HEK293 (cell line): ENCODE measurements around the gene CENPI.
A peak's percentile ranks its signal among the peaks of the same experiment; 100 is the strongest.

Source experiments
- BCL6B ChIP-seq: fragments of 450-650 bp; formaldehyde crosslinking; IDR thresholded peaks from 2 replicates; pipeline ENCODE4 v1.5.1; 2017; ENCODE audit warnings: missing biosample characterization, missing genetic modification characterization
- EGR2 ChIP-seq: fragments of 450-650 bp; formaldehyde crosslinking; IDR thresholded peaks from 2 replicates; pipeline ENCODE4 v1.5.1; 2016; ENCODE audit warnings: low read depth, missing biosample characterization, missing genetic modification characterization
- KLF9 ChIP-seq: fragments of 450-650 bp; formaldehyde crosslinking; IDR thresholded peaks from 2 replicates; pipeline ENCODE4 v1.5.1; 2016; ENCODE audit warnings: missing biosample characterization, missing genetic modification characterization, low read depth
- PRDM10 ChIP-seq: fragments of 450-650 bp; formaldehyde crosslinking; IDR thresholded peaks from 2 replicates; pipeline ENCODE4 v1.5.1; 2016; ENCODE audit warnings: missing biosample characterization, missing genetic modification characterization
- SP2 ChIP-seq: fragments of 450-650 bp; formaldehyde crosslinking; IDR thresholded peaks from 2 replicates; pipeline ENCODE4 v1.5.1; 2016; ENCODE audit warnings: missing biosample characterization, missing genetic modification characterization
- ZBTB11 ChIP-seq: fragments of 450-650 bp; formaldehyde crosslinking; conservative IDR thresholded peaks from 2 replicates; pipeline ENCODE4 v1.5.1; 2016; ENCODE audit warnings: low read depth, missing biosample characterization, missing genetic modification characterization
- ZBTB20 ChIP-seq: fragments of 450-650 bp; formaldehyde crosslinking; IDR thresholded peaks from 2 replicates; pipeline ENCODE4 v1.5.1; 2016; ENCODE audit warnings: missing biosample characterization, missing genetic modification characterization
- ZBTB48 ChIP-seq: fragments of 450-650 bp; formaldehyde crosslinking; IDR thresholded peaks from 2 replicates; pipeline ENCODE4 v1.5.1; 2016; ENCODE audit warnings: missing biosample characterization, missing genetic modification characterization
- ZFHX2 ChIP-seq: fragments of 450-650 bp; formaldehyde crosslinking; conservative IDR thresholded peaks from 2 replicates; pipeline ENCODE4 v1.5.1; 2016; ENCODE audit warnings: missing biosample characterization, missing genetic modification characterization
- ZFP69B ChIP-seq: fragments of 450-650 bp; formaldehyde crosslinking; IDR thresholded peaks from 2 replicates; pipeline ENCODE4 v1.5.1; 2016; ENCODE audit warnings: missing biosample characterization, missing genetic modification characterization
- ZIC2 ChIP-seq: fragments of 450-650 bp; formaldehyde crosslinking; IDR thresholded peaks from 2 replicates; pipeline ENCODE4 v1.5.1; 2016; ENCODE audit warnings: missing biosample characterization, missing genetic modification characterization
- ZNF341 ChIP-seq: fragments of 450-650 bp; formaldehyde crosslinking; IDR thresholded peaks from 2 replicates; pipeline ENCODE4; 2016; ENCODE audit warnings: low read depth, missing biosample characterization, missing genetic modification characterization
- ZNF366 ChIP-seq: fragments of 450-650 bp; formaldehyde crosslinking; conservative IDR thresholded peaks from 2 replicates; pipeline ENCODE4 v1.5.1; 2016; ENCODE audit warnings: missing biosample characterization, missing genetic modification characterization
- ZNF555 ChIP-seq: fragments of 450-650 bp; formaldehyde crosslinking; conservative IDR thresholded peaks from 2 replicates; pipeline ENCODE4 v1.5.1; 2017; ENCODE audit warnings: missing biosample characterization, mild to moderate bottlenecking, missing genetic modification characterization, inconsistent platforms
- ZNF629 ChIP-seq: fragments of 450-650 bp; formaldehyde crosslinking; IDR thresholded peaks from 2 replicates; pipeline ENCODE4 v1.5.1; 2017; ENCODE audit warnings: missing biosample characterization, missing genetic modification characterization
- TF ChIP-seq, protein P1 (sequence below): fragments of 450-650 bp; formaldehyde crosslinking; IDR thresholded peaks from 2 replicates; pipeline ENCODE4 v1.5.1; 2016; ENCODE audit warnings: missing biosample characterization, missing genetic modification characterization
- TF ChIP-seq, protein P2 (sequence below): fragments of 450-650 bp; formaldehyde crosslinking; IDR thresholded peaks from 2 replicates; pipeline ENCODE4 v1.5.1; 2016; ENCODE audit warnings: missing biosample characterization, missing genetic modification characterization
- TF ChIP-seq, protein P3 (sequence below): fragments of 450-650 bp; formaldehyde crosslinking; IDR thresholded peaks from 2 replicates; pipeline ENCODE4 v1.5.1; 2017; ENCODE audit warnings: missing biosample characterization, missing genetic modification characterization
- TF ChIP-seq, protein P4 (sequence below): fragments of 450-650 bp; formaldehyde crosslinking; IDR thresholded peaks from 2 replicates; pipeline ENCODE4 v1.5.1; 2016; ENCODE audit warnings: missing biosample characterization, missing genetic modification characterization
- TF ChIP-seq, protein P5 (sequence below): fragments of 450-650 bp; formaldehyde crosslinking; IDR thresholded peaks from 2 replicates; pipeline ENCODE4 v1.5.1; 2016; ENCODE audit warnings: missing biosample characterization, missing genetic modification characterization

Gene CENPI

GRCh38 chrX:101051549-101052302, 46.3 kb upstream of the CENPI start, which contains the start of gene TRMT2B (continued):
- TF ChIP-seq, protein P1, sequence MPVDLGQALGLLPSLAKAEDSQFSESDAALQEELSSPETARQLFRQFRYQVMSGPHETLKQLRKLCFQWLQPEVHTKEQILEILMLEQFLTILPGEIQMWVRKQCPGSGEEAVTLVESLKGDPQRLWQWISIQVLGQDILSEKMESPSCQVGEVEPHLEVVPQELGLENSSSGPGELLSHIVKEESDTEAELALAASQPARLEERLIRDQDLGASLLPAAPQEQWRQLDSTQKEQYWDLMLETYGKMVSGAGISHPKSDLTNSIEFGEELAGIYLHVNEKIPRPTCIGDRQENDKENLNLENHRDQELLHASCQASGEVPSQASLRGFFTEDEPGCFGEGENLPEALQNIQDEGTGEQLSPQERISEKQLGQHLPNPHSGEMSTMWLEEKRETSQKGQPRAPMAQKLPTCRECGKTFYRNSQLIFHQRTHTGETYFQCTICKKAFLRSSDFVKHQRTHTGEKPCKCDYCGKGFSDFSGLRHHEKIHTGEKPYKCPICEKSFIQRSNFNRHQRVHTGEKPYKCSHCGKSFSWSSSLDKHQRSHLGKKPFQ (tag by site-specific recombination): peak; percentile 68; the same call in 1 of the 2 replicates
- TF ChIP-seq, protein P2, sequence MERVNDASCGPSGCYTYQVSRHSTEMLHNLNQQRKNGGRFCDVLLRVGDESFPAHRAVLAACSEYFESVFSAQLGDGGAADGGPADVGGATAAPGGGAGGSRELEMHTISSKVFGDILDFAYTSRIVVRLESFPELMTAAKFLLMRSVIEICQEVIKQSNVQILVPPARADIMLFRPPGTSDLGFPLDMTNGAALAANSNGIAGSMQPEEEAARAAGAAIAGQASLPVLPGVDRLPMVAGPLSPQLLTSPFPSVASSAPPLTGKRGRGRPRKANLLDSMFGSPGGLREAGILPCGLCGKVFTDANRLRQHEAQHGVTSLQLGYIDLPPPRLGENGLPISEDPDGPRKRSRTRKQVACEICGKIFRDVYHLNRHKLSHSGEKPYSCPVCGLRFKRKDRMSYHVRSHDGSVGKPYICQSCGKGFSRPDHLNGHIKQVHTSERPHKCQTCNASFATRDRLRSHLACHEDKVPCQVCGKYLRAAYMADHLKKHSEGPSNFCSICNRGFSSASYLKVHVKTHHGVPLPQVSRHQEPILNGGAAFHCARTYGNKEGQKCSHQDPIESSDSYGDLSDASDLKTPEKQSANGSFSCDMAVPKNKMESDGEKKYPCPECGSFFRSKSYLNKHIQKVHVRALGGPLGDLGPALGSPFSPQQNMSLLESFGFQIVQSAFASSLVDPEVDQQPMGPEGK (tag by site-specific recombination): peak; percentile 45
- TF ChIP-seq ZNF366 (tag by site-specific recombination): no peak
- peak; percentile 57; the same call in 1 of the 2 replicates for TF ChIP-seq ZBTB48 (tag by site-specific recombination)
- TF ChIP-seq, protein P3, sequence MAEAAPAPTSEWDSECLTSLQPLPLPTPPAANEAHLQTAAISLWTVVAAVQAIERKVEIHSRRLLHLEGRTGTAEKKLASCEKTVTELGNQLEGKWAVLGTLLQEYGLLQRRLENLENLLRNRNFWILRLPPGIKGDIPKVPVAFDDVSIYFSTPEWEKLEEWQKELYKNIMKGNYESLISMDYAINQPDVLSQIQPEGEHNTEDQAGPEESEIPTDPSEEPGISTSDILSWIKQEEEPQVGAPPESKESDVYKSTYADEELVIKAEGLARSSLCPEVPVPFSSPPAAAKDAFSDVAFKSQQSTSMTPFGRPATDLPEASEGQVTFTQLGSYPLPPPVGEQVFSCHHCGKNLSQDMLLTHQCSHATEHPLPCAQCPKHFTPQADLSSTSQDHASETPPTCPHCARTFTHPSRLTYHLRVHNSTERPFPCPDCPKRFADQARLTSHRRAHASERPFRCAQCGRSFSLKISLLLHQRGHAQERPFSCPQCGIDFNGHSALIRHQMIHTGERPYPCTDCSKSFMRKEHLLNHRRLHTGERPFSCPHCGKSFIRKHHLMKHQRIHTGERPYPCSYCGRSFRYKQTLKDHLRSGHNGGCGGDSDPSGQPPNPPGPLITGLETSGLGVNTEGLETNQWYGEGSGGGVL (tag by site-specific recombination): peak; percentile 81
- TF ChIP-seq ZFP69B: 0 out of 2 replicates have a peak, but pooled peaks have one; percentile 27
- TF ChIP-seq, protein P4, sequence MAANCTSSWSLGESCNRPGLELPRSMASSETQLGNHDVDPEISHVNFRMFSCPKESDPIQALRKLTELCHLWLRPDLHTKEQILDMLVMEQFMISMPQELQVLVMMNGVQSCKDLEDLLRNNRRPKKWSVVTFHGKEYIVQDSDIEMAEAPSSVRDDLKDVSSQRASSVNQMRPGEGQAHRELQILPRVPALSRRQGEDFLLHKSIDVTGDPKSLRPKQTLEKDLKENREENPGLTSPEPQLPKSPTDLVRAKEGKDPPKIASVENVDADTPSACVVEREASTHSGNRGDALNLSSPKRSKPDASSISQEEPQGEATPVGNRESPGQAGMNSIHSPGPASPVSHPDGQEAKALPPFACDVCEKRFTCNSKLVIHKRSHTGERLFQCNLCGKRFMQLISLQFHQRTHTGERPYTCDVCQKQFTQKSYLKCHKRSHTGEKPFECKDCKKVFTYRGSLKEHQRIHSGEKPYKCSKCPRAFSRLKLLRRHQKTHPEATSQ: no peak
- TF ChIP-seq ZBTB11: peak; percentile 69
- no peak for TF ChIP-seq BCL6B (tag by site-specific recombination)
- peak; percentile 77; the same call in 1 of the 2 replicates for TF ChIP-seq KLF9
- TF ChIP-seq PRDM10 (tag by site-specific recombination): peak; percentile 62
- peak; percentile 45 for TF ChIP-seq ZIC2 (tag by site-specific recombination)
- TF ChIP-seq ZNF555: no peak
- TF ChIP-seq SP2 (tag by site-specific recombination): peak; percentile 67
- TF ChIP-seq ZFHX2 (tag by site-specific recombination): no peak; the same call in 1 of the 2 replicates
- TF ChIP-seq, protein P5, sequence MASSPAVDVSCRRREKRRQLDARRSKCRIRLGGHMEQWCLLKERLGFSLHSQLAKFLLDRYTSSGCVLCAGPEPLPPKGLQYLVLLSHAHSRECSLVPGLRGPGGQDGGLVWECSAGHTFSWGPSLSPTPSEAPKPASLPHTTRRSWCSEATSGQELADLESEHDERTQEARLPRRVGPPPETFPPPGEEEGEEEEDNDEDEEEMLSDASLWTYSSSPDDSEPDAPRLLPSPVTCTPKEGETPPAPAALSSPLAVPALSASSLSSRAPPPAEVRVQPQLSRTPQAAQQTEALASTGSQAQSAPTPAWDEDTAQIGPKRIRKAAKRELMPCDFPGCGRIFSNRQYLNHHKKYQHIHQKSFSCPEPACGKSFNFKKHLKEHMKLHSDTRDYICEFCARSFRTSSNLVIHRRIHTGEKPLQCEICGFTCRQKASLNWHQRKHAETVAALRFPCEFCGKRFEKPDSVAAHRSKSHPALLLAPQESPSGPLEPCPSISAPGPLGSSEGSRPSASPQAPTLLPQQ: 0 out of 2 replicates have a peak, but pooled peaks have one; percentile 22
- TF ChIP-seq ZNF629 (tag by site-specific recombination): peak; percentile 40; the same call in 1 of the 2 replicates
- peak; percentile 58; the same call in 1 of the 2 replicates for TF ChIP-seq ZBTB20 (tag by site-specific recombination)
- 0 out of 2 replicates have a peak, but pooled peaks have one; percentile 22 for TF ChIP-seq EGR2
- TF ChIP-seq ZNF341 (tag by site-specific recombination): peak; percentile 78
